ENCODE results near the gene SLC46A3.

GRCh38 chr13:28725046-28725610, 6.4 kb upstream of the SLC46A3 start:
- TF ChIP-seq CTCF (conservative IDR thresholded peaks at IDR 0.05; ENCODE audit: low read depth in 2 of 2) = no peak
- TF ChIP-seq POLR2AphosphoS5 (IDR thresholded peaks at IDR 0.05; ENCODE audit: low read depth) = no peak
- TF ChIP-seq EZH2 (IDR thresholded peaks at IDR 0.05; ENCODE audit: low read depth, unreplicated experiment) = no peak
- TF ChIP-seq ZNF462 (CRISPR knock-in tag; IDR thresholded peaks at IDR 0.05) = no peak
- TF ChIP-seq JUNB (IDR thresholded peaks at IDR 0.05; ENCODE audit: unreplicated experiment) = no peak
- no peak for TF ChIP-seq ETS1 (IDR thresholded peaks at IDR 0.05)
- TF ChIP-seq REST (IDR thresholded peaks at IDR 0.05; ENCODE audit: unreplicated experiment) = no peak
- TF ChIP-seq STAT1 (IDR thresholded peaks at IDR 0.05; ENCODE audit: unreplicated experiment) = no peak
- TF ChIP-seq EZH2phosphoT487 (IDR thresholded peaks at IDR 0.05; ENCODE audit: unreplicated experiment) = no peak
- TF ChIP-seq CREB1 (CRISPR knock-in tag; IDR thresholded peaks at IDR 0.05; ENCODE audit: low read depth) = no peak
- TF ChIP-seq ZNF114 (CRISPR knock-in tag; IDR thresholded peaks at IDR 0.05) = no peak

Measured in GM23338 (cell line).